Measurements from ENCODE around the gene GABRG3.
"Not testable (repeated sequence)": the region's sequence is repeated elsewhere in the genome, so short reads cannot be mapped to it uniquely, and the experiment has no call there.

GABRG3 gene

DNA sequence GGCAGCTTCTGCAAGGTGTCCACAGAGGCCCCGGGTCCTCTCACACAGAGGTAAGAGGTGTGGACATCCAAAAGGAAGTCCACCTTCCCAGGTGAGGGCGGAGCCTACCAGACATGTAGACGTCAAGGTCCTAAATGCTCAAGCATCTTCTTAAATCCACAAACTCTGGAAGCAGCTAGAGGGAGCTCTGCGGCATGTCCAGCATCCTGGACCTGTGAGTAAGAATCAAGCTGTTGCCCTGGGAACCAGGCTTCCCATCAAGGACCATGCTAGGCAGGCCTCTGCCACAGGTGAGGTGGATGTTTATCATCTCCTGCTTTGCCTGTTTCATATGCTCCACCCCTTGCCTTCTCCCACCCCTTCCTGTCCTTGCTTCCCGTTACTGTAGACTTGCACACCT, 368.2 kb downstream of the GABRG3 start:
- no peak for DNase-seq (ENCODE audit: low read depth)

- no peak for DNase-seq (ENCODE audit: low read depth)
Observed at GRCh38 chr15:27341780-27342343, 370.9 kb downstream of the GABRG3 start.

GRCh38 chr15:27342991-27343390, 372.0 kb downstream of the GABRG3 start:
- DNase-seq (ENCODE audit: low read depth): no peak

GRCh38 chr15:27352136-27352535, 381.2 kb downstream of the GABRG3 start:
- DNase-seq (ENCODE audit: low read depth): no peak

DNA sequence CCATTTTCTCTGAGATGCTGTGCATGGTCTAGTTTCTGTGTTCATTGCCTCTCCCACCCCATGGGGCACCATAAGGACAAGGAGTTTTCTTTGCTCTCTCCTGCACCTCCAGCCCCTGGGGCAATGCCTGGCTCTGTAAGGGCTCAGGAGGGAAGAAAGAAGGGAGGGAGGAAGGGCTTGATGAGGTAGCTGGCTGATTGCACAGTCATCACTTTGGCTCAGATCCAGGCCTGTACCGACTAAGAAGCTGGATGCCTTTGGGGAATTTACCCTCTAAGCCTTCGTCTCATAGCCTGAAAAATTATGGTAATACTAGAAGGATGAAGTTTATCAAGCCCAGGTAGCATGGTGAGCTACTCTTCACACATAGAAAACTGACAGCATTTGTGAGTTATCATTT, 382.9 kb downstream of the GABRG3 start:
- no peak for DNase-seq (ENCODE audit: low read depth)

DNA sequence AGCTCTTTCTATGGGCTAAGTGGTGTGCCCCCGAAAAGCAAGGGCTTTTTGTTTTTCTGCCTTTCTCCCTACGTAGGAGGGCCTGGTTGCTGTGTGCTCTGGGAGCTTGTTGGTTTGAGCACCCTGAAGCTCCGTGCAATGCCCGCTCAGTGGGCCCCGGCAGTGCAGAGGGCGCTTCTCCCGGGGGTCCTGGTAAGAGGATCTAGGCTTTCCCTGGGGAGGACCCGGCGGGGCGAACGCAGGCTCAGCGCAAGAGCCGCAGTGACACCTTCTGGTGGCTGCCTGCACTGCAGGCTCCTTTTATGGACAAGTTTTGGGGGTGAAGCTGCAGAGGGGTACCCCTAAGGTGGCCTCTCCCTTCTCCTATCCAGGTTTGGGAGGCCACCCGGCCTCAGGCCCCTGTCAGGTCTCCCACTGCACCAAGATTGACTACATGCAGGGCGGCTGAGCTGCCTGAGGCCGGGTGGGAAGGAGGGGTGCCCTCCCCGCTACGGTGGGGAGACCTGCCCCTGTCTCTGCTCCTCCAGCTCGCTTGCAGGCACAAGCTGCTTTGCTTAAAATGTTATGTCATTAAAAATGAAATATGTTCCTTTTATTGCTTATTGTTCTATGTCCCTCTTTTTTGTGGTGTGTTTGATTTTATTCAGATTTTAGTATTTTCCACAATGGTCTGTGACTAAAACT, 387.9 kb downstream of the GABRG3 start:
- DNase-seq (ENCODE audit: low read depth): no peak

DNA sequence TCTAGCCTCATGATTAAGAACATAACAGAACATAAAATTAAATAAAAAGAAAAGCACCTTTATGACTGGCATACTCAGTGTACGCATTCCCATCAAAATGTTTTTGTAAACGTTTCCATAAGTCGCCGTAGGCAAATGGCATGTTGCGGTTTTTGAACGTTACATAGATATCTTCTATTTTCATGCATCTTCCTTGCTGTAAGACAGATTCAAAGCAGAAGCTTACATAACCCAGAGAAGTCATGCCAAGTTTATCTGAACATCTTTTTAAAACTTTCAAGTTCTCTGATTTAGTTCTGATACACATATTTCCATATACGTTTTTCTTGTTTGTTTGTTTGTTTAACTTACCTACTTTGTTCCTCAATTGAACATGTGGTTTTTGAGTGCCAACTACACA, 388.6 kb downstream of the GABRG3 start:
- no peak for DNase-seq (ENCODE audit: low read depth)

- no peak for DNase-seq (ENCODE audit: low read depth)
Observed at GRCh38 chr15:27360316-27360715, 389.3 kb downstream of the GABRG3 start.

- DNase-seq (ENCODE audit: low read depth): no peak
Observed at GRCh38 chr15:27361438-27361837, 390.5 kb downstream of the GABRG3 start.

- DNase-seq (ENCODE audit: low read depth): no peak
Observed at GRCh38 chr15:27365456-27365855, 394.5 kb downstream of the GABRG3 start.

- DNase-seq (ENCODE audit: low read depth): not testable (repeated sequence)
Observed at GRCh38 chr15:27377391-27377790, 406.4 kb downstream of the GABRG3 start.

GRCh38 chr15:27382361-27383025, 411.5 kb downstream of the GABRG3 start:
- no peak for DNase-seq (ENCODE audit: low read depth)

DNA sequence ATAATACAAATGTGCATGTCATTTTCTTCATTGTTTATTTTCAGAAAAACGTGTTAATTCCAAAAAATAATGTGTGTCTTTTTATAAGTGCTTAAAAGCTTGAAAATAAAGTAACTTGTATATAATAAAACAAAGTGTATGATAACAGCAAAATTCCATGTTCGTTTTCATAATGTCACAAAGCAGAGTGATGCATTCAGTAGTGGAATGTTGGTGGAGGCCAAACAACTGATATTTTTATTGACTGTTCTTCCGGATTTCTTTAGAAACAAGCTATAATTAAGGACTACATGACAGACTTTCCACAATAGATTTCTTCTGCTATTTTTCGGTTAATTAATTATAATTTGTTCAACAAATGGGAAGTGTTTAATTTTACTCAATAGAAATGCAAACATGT, 412.7 kb downstream of the GABRG3 start:
- DNase-seq (ENCODE audit: low read depth): no peak

- DNase-seq (ENCODE audit: low read depth): no peak
Observed at GRCh38 chr15:27392163-27392562, 421.2 kb downstream of the GABRG3 start.

GRCh38 chr15:27396521-27396920, 425.5 kb downstream of the GABRG3 start:
- no peak for DNase-seq (ENCODE audit: low read depth)

DNA sequence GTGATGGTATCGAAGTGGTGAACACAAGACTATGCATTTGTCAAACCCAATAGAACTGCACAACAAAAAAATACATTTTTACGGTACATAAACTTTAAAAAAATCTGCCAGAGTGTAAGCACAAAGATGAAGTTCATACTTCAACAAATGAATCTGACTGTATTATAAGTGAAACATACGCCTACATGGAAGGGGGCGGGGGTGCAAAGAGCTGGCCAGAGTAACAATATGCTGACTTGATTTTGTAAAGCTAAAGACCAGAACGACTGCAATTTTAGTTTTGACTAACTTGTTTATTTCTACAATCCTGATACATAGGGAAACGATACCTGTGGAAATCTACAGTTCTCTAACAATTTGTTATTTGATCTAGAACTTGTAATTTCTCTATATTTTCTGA, 426.0 kb downstream of the GABRG3 start:
- DNase-seq (ENCODE audit: low read depth): no peak

- DNase-seq (ENCODE audit: low read depth): no peak
Observed at GRCh38 chr15:27398631-27399161, 427.7 kb downstream of the GABRG3 start.

DNA sequence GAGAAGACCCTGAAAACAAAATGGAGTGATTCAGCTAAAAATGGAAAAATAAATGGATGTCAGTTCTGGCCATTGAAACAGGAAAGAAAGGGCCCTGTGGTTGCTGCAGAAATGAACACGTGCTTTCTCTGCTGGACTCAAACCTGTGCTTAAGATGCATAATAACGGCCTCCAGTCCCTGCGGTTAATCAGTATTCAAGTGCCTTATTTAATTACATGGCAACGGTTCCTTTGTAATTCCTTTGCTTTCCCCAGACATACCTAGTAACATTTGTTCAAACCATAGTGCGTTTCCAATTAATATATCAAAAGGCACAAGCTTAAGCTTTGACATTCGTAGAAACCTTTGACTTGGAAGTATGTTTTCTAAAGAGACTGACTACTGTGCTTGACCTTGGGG, 428.3 kb downstream of the GABRG3 start:
- no peak for DNase-seq (ENCODE audit: low read depth)

DNA sequence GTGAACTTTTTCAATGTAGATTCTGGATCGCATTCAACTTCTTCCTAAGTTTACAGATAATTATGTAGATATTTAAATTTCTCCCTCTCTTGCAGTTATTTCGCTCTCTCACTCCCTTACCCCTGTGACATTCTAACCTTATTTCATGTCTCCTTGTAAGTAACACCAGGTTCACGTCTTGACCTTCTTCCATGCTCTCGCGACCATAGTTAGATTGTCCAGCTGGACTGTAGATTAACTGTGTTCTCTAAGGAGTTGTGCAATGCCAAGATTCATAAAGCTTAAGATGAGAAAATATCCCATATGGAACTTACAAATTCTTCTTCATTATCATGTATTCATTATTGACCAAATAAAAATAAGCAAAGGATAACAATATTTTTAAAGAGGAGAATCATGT, 430.5 kb downstream of the GABRG3 start:
- no peak for DNase-seq (ENCODE audit: low read depth)

DNA sequence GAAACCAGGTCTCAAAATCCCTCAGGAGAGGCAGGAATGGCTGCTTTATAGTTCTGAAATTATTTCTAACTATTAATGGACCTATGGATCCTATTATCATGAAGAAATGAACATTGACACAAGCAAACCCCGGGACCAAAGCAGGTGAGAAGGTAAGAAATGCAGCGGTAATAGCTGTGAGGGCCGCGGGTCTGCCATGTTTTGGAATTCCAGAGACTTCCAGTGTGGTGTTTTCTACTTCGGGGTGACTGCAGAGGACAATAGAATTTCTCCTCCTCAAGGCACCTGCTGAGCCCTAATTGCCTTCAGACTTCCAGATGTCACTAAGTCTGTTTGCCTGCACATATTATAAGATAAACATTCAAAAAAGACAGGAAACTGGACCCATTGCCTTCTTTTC, 437.4 kb downstream of the GABRG3 start:
- DNase-seq (ENCODE audit: low read depth): no peak

DNA sequence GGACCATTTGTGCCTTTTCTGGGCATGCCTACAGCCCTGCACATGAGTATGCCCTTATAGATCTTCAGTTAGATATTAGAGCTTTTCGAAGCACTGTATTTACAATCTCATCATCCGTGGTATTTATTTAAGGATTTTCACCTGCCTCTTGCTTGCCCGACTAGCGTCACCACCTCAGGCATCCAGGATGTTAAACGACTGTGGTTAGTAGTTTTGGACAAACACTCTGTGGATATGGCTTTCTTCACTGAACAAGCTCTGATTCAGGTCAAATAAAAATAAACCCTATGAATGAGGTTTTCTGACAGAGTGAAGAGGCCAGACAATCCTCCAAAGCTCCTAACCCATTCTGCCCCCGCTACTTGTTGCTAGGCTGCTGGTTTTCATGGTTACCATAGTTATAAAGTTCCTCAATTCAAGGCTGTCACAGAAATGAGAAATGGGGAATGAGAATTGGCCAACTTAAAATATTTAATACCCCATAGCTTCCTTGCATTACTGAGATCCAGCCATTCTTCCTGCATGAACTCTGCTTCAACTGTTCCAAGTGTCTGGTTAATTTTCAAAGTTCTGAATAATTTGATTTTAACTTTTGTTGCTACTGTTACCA, 440.1 kb downstream of the GABRG3 start:
- no peak for DNase-seq (ENCODE audit: low read depth)

DNA sequence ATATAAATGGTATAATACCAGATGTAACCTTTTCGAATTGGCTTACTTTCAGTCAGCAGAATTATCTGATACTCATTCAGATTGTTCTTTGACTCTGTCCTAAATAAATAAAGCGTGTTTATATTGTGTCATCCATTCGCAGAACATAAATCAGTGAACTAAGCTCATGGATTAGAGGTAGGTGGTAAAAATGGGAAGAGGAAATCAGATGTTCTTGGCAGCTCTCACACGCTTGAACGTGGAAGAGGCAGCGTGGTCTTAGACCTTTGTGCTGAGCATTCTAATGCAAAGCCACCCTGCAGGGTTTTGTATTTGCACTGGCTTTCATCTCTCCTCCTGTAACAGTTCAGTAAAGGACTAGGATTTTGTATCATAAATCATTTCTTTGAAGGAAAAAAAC, 441.4 kb downstream of the GABRG3 start:
- no peak for DNase-seq (ENCODE audit: low read depth)

All from iris pigment epithelial cell (primary cell).